ENCODE results near the gene THRSP.

- TF ChIP-seq JUND (IDR thresholded peaks at IDR 0.05; ENCODE audit: low read depth, low read length) (no peak), POLR2AphosphoS5 (IDR thresholded peaks at IDR 0.05; ENCODE audit: low read length) (no peak)
Measured at GRCh38 chr11:78066471-78066870, 2.8 kb downstream of the THRSP start.

All from GM12878 (cell line).